Muscle layer of duodenum (tissue), 2 donors: ENCODE results near the gene BTG2.

ENCODE experiments used
- H3K27ac ChIP-seq: one replicate; pipeline ENCODE4 v1.7.0; 2013; ENCODE audit warnings: mild to moderate bottlenecking, low read length
- H3K27me3 ChIP-seq: one replicate; pipeline ENCODE4 v1.7.0; 2013; ENCODE audit warnings: low read depth, mild to moderate bottlenecking, control low read depth, low read length
- H3K36me3 ChIP-seq, 2 donors: one replicate each; pipeline ENCODE4 v1.7.0; 2013; ENCODE audit warnings: low read length in 2 of 2, control low read depth in 1 of 2, mild to moderate bottlenecking in 1 of 2; ENCODE audit not compliant: insufficient read depth in 2 of 2, control insufficient read depth in 1 of 2
- H3K4me1 ChIP-seq, 2 donors: one replicate each; pipeline ENCODE4 v1.7.0; 2013; ENCODE audit warnings: low read length in 2 of 2, mild to moderate bottlenecking in 2 of 2, control low read depth in 1 of 2, moderate library complexity in 1 of 2; ENCODE audit not compliant: insufficient read depth in 2 of 2, control insufficient read depth in 1 of 2
- H3K4me3 ChIP-seq, 2 donors: one replicate each; pipeline ENCODE4 v1.7.0; 2013; ENCODE audit warnings: low read length in 2 of 2, low read depth in 1 of 2, mild to moderate bottlenecking in 1 of 2
- H3K9me3 ChIP-seq, 2 donors: one replicate each; pipeline ENCODE4 v1.7.0; 2013; ENCODE audit warnings: low read length in 2 of 2, control low read depth in 1 of 2, mild to moderate bottlenecking in 1 of 2; ENCODE audit not compliant: control insufficient read depth in 1 of 2
- donor health status: healthy.

Gene BTG2

GRCh38 chr1:203322500-203323179 lies 17.3 kb downstream of the BTG2 start:
- peak overlapping the region in 1 of 2 donors; percentile 12 for H3K4me3 ChIP-seq
- H3K36me3 ChIP-seq, result no peaks in the 10 kb centered on the region
- no peaks in the 10 kb centered on the region for H3K9me3 ChIP-seq
- H3K27ac ChIP-seq, result peak overlapping the region; percentile 67
- peaks cover 38 to 59% of the 10 kb centered on the region in 2 donors for H3K4me1 ChIP-seq
- no peaks in the 10 kb centered on the region for H3K27me3 ChIP-seq

DNA sequence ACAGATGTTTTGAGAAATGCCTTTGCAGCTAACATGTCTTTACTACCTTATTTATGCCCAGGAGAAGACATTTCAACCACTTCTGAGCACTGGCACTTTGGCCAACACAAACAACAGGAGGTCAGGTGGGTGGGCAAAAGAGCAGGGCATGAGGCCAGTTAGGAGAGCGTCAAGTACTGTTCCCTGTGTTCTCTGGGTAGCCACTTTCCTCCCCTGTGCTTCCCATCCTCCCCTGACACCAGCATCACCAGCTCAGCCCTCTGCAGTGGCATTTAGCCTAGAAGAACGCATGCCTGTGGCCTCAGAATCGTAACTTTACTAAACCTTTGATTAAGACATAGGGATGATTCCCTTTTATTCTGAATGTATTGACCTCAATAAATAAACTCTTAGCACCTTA lies 18.3 kb downstream of the BTG2 start:
- H3K27me3 ChIP-seq, result no peaks in the 10 kb centered on the region
- peaks cover 38 to 62% of the 10 kb centered on the region in 2 donors for H3K4me1 ChIP-seq
- no peaks in the 10 kb centered on the region for H3K9me3 ChIP-seq
- H3K36me3 ChIP-seq, result no peaks in the 10 kb centered on the region
- H3K4me3 ChIP-seq, result no peak overlapping the region
- H3K27ac ChIP-seq, result peak overlapping the region; percentile 67

- Histone ChIP-seq H3K36me3 (no peaks in the 10 kb centered on the region), H3K4me1 (peaks cover 38 to 62% of the 10 kb centered on the region in 2 donors), H3K27ac (peak overlapping the region; percentile 67), H3K4me3 (no peak overlapping the region), H3K9me3 (no peaks in the 10 kb centered on the region), H3K27me3 (no peaks in the 10 kb centered on the region)
Observed at GRCh38 chr1:203324105-203325025, 19.0 kb downstream of the BTG2 start.

DNA sequence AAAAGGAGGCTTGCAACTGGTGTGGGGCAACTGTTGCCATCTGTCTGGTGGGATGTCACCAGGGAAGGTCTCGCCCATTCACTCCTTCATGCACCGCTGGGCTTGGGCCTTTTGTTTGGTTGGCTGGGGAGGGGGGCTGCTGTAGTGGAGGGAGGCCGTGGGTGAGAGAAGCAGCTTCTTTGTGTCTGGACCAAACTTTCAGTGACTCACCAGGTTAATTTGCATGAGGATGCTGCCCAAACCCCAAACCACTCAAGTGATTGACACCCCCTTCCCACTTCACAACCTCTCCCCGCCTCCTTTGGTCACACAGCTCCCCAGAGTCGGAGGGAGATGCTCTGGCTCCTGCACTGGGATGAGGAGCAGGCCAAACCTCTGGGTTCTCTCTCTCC lies 19.7 kb downstream of the BTG2 start:
- peaks cover 38 to 62% of the 10 kb centered on the region in 2 donors for H3K4me1 ChIP-seq
- no peaks in the 10 kb centered on the region for H3K36me3 ChIP-seq
- H3K9me3 ChIP-seq, result no peaks in the 10 kb centered on the region
- peak overlapping the region; percentile 86 for H3K27ac ChIP-seq
- peak overlapping the region in 1 of 2 donors; percentile 5 for H3K4me3 ChIP-seq
- H3K27me3 ChIP-seq, result no peaks in the 10 kb centered on the region

GRCh38 chr1:203325418-203326091 lies 20.2 kb downstream of the BTG2 start:
- H3K4me3 ChIP-seq, result peak overlapping the region in 1 of 2 donors; percentile 5
- peak overlapping the region; percentile 86 for H3K27ac ChIP-seq
- H3K27me3 ChIP-seq, result no peaks in the 10 kb centered on the region
- H3K36me3 ChIP-seq, result no peaks in the 10 kb centered on the region
- peaks cover 38 to 60% of the 10 kb centered on the region in 2 donors for H3K4me1 ChIP-seq
- no peaks in the 10 kb centered on the region for H3K9me3 ChIP-seq

DNA sequence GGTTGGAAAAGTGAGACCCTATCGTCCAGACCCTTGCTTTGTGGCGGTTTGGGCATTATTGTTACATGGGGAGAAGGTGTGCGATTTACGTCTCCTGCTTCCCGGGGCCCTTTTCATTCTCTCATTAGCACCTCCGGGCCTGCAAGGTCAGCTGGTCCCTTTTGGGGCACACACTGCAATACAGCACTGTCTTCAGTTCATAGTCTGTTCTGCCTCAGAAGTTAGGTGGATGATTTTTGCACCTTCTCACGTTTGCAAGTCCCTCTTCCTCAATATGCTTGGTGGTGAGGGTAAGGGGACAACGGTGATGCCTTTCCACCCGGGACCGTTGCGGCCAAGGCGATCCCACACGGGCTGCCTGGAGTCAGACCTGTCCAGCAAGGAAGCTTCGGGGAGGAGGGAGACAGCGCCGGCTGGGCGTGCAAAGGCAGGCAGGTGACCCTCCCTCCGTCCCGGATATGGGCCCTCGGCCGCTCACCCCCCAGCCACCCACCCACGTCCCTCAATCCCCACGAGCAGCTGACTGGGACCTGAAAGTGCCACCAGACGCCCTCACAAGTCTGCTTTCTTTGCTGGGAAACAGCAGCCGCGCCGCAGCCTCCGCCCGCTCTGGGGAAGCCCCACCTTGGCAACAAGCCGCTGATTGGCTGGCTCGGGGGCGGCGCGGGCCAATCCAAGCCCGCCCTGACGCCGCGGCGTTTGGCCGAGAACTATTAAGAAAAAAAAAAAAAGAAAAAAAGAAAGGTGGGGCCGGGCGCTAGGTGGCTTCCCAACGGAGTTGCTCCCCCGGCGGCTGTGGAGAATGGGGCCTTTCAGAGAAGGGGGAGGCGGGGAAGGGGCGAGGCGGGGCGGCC lies 21.7 kb downstream of the BTG2 start:
- no peaks in the 10 kb centered on the region for H3K27me3 ChIP-seq
- H3K36me3 ChIP-seq, result no peaks in the 10 kb centered on the region
- peak overlapping the region; percentile 57 to 61 for H3K4me3 ChIP-seq
- peaks cover 28 to 52% of the 10 kb centered on the region in 2 donors for H3K4me1 ChIP-seq
- H3K27ac ChIP-seq, result peak overlapping the region; percentile 92
- H3K9me3 ChIP-seq, result no peaks in the 10 kb centered on the region

- H3K36me3 ChIP-seq, result no peaks in the 10 kb centered on the region
- H3K27me3 ChIP-seq, result no peaks in the 10 kb centered on the region
- H3K4me3 ChIP-seq, result peak overlapping the region; percentile 55 to 61
- peak overlapping the region; percentile 92 for H3K27ac ChIP-seq
- peaks cover 28 to 44% of the 10 kb centered on the region in 2 donors for H3K4me1 ChIP-seq
- no peaks in the 10 kb centered on the region for H3K9me3 ChIP-seq
Observed at GRCh38 chr1:203327684-203328457, 22.6 kb downstream of the BTG2 start.

DNA sequence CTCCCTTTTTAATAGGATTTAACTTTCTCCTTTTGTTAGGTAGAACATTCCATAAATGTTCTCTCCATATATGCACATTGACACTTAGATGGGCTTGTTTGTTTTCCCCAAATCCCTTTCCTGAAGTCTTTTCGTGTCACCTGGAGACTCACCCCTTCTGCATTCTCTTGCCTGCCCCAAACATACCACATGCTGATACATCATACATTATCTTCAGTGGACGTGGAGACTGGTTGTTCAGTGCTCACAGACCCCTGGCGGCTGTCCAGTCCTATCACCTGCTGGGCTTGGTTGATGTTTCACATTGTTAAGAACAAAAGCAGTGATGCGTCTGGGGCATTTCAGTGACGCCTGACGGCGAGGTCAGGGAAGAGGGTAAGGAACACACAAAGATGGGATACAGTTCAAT lies 23.4 kb downstream of the BTG2 start:
- Histone ChIP-seq H3K36me3 (no peaks in the 10 kb centered on the region), H3K4me3 (no peak overlapping the region), H3K27ac (peak overlapping the region; percentile 92), H3K4me1 (peaks cover 26 to 35% of the 10 kb centered on the region in 2 donors), H3K27me3 (no peaks in the 10 kb centered on the region), H3K9me3 (no peaks in the 10 kb centered on the region)

DNA sequence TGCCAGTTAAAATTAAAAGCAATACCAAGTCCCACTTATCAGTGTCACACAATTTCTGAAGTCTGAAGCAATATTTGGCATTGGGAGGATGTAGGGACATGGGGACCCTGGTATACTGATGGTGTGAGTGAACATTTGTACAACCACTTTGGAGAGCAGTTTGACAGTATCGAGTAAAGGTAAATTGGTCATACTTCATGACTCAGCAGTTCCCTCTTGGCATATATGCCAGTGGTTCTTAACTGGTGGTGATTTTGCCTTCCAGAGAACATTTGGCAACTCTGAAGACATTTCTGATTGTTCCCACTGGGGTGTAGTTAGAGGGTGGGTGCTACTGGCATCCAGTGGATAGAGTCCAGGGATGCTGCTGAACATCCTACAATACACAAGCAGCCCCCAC lies 25.9 kb downstream of the BTG2 start:
- no peaks in the 10 kb centered on the region for H3K9me3 ChIP-seq
- no peaks in the 10 kb centered on the region for H3K27me3 ChIP-seq
- H3K27ac ChIP-seq, result no peak overlapping the region
- H3K4me3 ChIP-seq, result no peak overlapping the region
- no peaks in the 10 kb centered on the region for H3K36me3 ChIP-seq
- H3K4me1 ChIP-seq, result peaks cover 6 to 12% of the 10 kb centered on the region in 2 donors

GRCh38 chr1:203335503-203335902 lies 30.2 kb downstream of the BTG2 start:
- Histone ChIP-seq H3K4me1 (no peaks in the 10 kb centered on the region), H3K9me3 (no peaks in the 10 kb centered on the region), H3K27me3 (no peaks in the 10 kb centered on the region), H3K4me3 (no peak overlapping the region), H3K36me3 (no peaks in the 10 kb centered on the region), H3K27ac (no peak overlapping the region)
